Hepatocyte (in vitro differentiated cells): ENCODE results near the gene IFNA5.

Source experiments
- EZH2 ChIP-seq: fragments of 200-600 bp; sonication (generic); IDR thresholded peaks from 2 replicates; pipeline ENCODE4 v1.6.1; 2016; ENCODE audit warnings: antibody characterized with exemption, mild to moderate bottlenecking, borderline replicate concordance
- EZH2phosphoT487 ChIP-seq: fragments of 200-600 bp; sonication (generic); IDR thresholded peaks from one replicate; pipeline ENCODE4 v1.6.1; 2018; ENCODE audit warnings: antibody characterized with exemption, mild to moderate bottlenecking, low read depth, moderate library complexity; ENCODE audit not compliant: unreplicated experiment, severe bottlenecking
- TF ChIP-seq, protein P1 (sequence below): fragments of 200-600 bp; sonication (generic); IDR thresholded peaks from 2 replicates; pipeline ENCODE4 v1.5.1; 2016; ENCODE audit warnings: antibody characterized with exemption, mild to moderate bottlenecking; ENCODE audit not compliant: poor library complexity

DNA sequence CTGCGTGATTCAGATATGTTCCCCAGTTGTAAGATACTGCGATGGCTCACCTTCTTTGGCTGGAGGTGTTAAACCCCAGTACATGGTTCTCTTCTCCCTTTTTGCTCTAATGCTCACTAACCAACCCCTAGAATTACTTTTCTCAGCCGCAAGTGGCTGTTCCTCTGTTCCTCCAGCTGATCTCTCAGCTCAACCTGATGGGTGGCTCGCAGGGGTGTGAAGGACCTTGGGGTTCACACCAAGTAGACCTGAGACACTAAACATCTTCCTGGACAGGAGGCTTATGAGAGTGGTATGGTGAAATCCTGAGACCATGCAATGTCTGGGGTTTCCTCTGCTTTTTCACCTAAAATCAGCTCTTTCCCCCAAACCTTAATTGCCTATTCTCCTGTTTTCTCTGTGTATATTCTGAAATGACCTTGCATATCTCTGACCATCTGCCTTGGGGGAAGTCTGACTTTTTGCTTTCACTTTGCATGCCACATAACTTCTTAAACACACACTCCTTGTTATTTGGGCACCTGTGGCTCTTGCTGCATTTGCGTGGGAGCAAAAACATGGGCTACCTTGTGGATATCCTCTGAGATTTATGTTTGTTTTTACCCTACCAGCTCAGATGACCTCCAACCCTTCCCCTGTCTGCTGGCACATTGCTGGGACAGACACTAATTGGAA, 49.4 kb downstream of the IFNA5 start:
- TF ChIP-seq EZH2 (no peak), EZH2phosphoT487 (no peak)
- TF ChIP-seq, protein P1, sequence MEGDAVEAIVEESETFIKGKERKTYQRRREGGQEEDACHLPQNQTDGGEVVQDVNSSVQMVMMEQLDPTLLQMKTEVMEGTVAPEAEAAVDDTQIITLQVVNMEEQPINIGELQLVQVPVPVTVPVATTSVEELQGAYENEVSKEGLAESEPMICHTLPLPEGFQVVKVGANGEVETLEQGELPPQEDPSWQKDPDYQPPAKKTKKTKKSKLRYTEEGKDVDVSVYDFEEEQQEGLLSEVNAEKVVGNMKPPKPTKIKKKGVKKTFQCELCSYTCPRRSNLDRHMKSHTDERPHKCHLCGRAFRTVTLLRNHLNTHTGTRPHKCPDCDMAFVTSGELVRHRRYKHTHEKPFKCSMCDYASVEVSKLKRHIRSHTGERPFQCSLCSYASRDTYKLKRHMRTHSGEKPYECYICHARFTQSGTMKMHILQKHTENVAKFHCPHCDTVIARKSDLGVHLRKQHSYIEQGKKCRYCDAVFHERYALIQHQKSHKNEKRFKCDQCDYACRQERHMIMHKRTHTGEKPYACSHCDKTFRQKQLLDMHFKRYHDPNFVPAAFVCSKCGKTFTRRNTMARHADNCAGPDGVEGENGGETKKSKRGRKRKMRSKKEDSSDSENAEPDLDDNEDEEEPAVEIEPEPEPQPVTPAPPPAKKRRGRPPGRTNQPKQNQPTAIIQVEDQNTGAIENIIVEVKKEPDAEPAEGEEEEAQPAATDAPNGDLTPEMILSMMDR: no peak
